ENCODE measurements around the gene ZFYVE28. TPM values are rescaled to one million over a fixed set of nuclear protein-coding genes. Genes with fewer than 3 reads are reported as not detected.

Gene ZFYVE28
- total RNA-seq, 4 donors from 2014 or later: 44.8 to 110 (median 69.6) TPM

- in situ Hi-C loops (cut with MboI; ENCODE audit: low pct_ligation_motif_present in 1 of 4, low pct_unique_long_range_greater_than_20kb in 1 of 4, low sequenced_read_pairs in 3 of 4) (no loop called here), intact Hi-C loops (cut with DNase I; ENCODE audit: low total_unique reads) (no loop called here)
- 94% methylated on average over 28 of the region's 28 CpGs; no CpG with 5 or more reads in 1 of the 2 donors for WGBS, 2 donors (ENCODE audit: low coverage in 1 of 2)
- no peak overlapping the region for H3K27ac ChIP-seq
- H3K4me1 ChIP-seq: no peaks in the 10 kb centered on the region
- no peaks in the 10 kb centered on the region for H3K27me3 ChIP-seq
- no peak for TF ChIP-seq POLR2A (IDR thresholded peaks at IDR 0.05)
- no peak for TF ChIP-seq CTCF (IDR thresholded peaks at IDR 0.05)
- no peak for TF ChIP-seq EP300 (IDR thresholded peaks at IDR 0.05; ENCODE audit: low read depth)
- TF ChIP-seq POLR2AphosphoS5 (IDR thresholded peaks at IDR 0.05): no peak
- DNase-seq: no peak
- no peak overlapping the region for H3K4me3 ChIP-seq
- no peaks in the 10 kb centered on the region for H3K9me3 ChIP-seq
- no peaks in the 10 kb centered on the region for H3K36me3 ChIP-seq
Measured at GRCh38 chr4:2341261-2341841, 77.1 kb downstream of the ZFYVE28 start.

DNA sequence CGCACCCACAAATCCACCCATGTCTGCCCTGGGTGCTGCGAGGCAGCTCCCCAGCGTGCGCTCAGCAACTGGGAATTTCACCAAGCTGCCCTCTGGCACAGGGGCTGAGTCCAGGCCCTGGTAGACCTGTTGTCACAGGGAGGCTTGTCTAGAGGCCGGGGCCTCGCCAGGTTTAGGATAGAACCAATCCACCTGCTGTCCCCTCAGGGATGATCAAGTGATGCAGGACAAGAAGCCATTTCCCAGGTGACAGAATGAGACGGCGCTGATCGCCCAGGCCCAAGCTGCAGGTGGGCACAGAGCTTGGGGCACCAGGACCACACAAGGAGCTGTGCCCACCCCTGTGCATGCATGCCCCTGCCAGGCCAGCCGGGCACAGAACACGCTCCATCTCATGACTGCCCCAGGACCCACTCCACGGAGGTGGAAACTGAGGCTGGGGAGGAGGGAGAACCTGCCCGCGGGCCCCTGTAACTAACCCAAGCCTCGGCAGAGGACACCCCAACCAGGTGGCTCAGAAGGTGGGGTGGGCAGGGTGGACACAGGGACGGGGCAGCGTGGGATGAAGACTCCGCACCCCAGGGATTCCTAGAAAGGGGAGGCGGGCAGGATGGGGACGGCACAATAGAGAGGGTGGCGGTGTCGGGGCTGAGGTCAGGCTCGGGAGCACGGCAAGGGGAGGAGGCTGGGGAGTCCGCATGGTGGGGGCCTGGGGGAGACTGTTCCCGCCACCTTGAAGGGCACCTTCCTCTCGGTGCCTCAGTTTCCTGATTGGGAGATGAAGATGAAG lies 78.0 kb downstream of the ZFYVE28 start:
- TF ChIP-seq POLR2AphosphoS5 (IDR thresholded peaks at IDR 0.05) (no peak), CTCF (IDR thresholded peaks at IDR 0.05) (no peak), EP300 (IDR thresholded peaks at IDR 0.05; ENCODE audit: low read depth) (no peak), POLR2A (IDR thresholded peaks at IDR 0.05) (no peak)
- H3K4me1 ChIP-seq: no peaks in the 10 kb centered on the region
- H3K36me3 ChIP-seq: no peaks in the 10 kb centered on the region
- DNase-seq: no peak
- intact Hi-C loops (cut with DNase I; ENCODE audit: low total_unique reads): no loop called here
- in situ Hi-C loops (cut with MboI; ENCODE audit: low pct_ligation_motif_present in 1 of 4, low pct_unique_long_range_greater_than_20kb in 1 of 4, low sequenced_read_pairs in 3 of 4): no loop called here
- no peak overlapping the region for H3K27ac ChIP-seq
- H3K9me3 ChIP-seq: no peaks in the 10 kb centered on the region
- no peaks in the 10 kb centered on the region for H3K27me3 ChIP-seq
- WGBS, 2 donors (ENCODE audit: low coverage in 1 of 2): 95 to 97% methylated on average over 12 to 27 of the region's 27 CpGs
- no peak overlapping the region for H3K4me3 ChIP-seq

- Histone ChIP-seq H3K36me3 (no peaks in the 10 kb centered on the region), H3K27ac (no peak overlapping the region), H3K4me3 (no peak overlapping the region), H3K27me3 (no peaks in the 10 kb centered on the region), H3K4me1 (no peaks in the 10 kb centered on the region), H3K9me3 (no peaks in the 10 kb centered on the region)
- TF ChIP-seq POLR2AphosphoS5 (IDR thresholded peaks at IDR 0.05): no peak
- no peak for TF ChIP-seq CTCF (IDR thresholded peaks at IDR 0.05)
- TF ChIP-seq POLR2A (IDR thresholded peaks at IDR 0.05): no peak
- no peak for TF ChIP-seq EP300 (IDR thresholded peaks at IDR 0.05; ENCODE audit: low read depth)
- 92% methylated on average over 34 of the region's 39 CpGs; no CpG with 5 or more reads in 1 of the 2 donors for WGBS, 2 donors (ENCODE audit: low coverage in 1 of 2)
- in situ Hi-C loops (cut with MboI; ENCODE audit: low pct_ligation_motif_present in 1 of 4, low pct_unique_long_range_greater_than_20kb in 1 of 4, low sequenced_read_pairs in 3 of 4) (no loop called here), intact Hi-C loops (cut with DNase I; ENCODE audit: low total_unique reads) (no loop called here)
- DNase-seq: no peak
Measured at GRCh38 chr4:2339458-2340271, 78.8 kb downstream of the ZFYVE28 start.
